Measurements from ENCODE around the gene ANKRD29.

ANKRD29 gene

GRCh38 chr18:23635283-23636070, 27.2 kb downstream of the ANKRD29 start:
- H3K36me3 ChIP-seq (ENCODE audit: control insufficient read depth in 2 of 2, insufficient read depth in 1 of 2, low read length in 2 of 2) = no peaks in the 10 kb centered on the region
- H3K27ac ChIP-seq (ENCODE audit: extremely low read depth, low read depth, low read length) = no peak overlapping the region
- no peaks in the 10 kb centered on the region for H3K9me3 ChIP-seq (ENCODE audit: control insufficient read depth, insufficient read depth, low read depth, low read length)
- ChIA-PET CTCF (interaction anchor here (0.6 to 1.3 kb wide), 4 partner anchors 10 to 32 kb away, joined by 3 to 8 read pairs (median 4); no protein-coding TSS in a partner anchor), POLR2A (interaction anchor here (0.7 kb wide), 1 partner anchor 113 kb away, joined by 6 read pairs; no protein-coding TSS in a partner anchor)
- peaks cover 19% of the 10 kb centered on the region for H3K4me1 ChIP-seq (ENCODE audit: control insufficient read depth, insufficient read depth, low read length)
- H3K4me3 ChIP-seq (ENCODE audit: low read depth, low read length) = no peak overlapping the region
- TF ChIP-seq ZNF426 (tag by site-specific recombination; IDR thresholded peaks at IDR 0.05) (no peak), ZNF114 (tag by site-specific recombination; IDR thresholded peaks at IDR 0.05) (no peak), ZNF169 (tag by site-specific recombination; IDR thresholded peaks at IDR 0.05) (no peak), ZNF354C (tag by site-specific recombination; IDR thresholded peaks at IDR 0.05; ENCODE audit: borderline replicate concordance, low read depth) (no peak), ZBTB8A (tag by site-specific recombination; IDR thresholded peaks at IDR 0.05) (no peak), TRIM28 (IDR thresholded peaks at IDR 0.05; ENCODE audit: borderline replicate concordance, low read length) (no peak), ZXDB (tag by site-specific recombination; IDR thresholded peaks at IDR 0.05) (0 out of 2 replicates have a peak, but pooled peaks have one; percentile 13), PRDM1 (tag by site-specific recombination; IDR thresholded peaks at IDR 0.05) (no peak), ZBTB20 (tag by site-specific recombination; IDR thresholded peaks at IDR 0.05) (no peak), ZFP3 (tag by site-specific recombination; IDR thresholded peaks at IDR 0.05; ENCODE audit: low read depth) (no peak), ZNF341 (tag by site-specific recombination; IDR thresholded peaks at IDR 0.05; ENCODE audit: low read depth) (no peak), ZNF707 (tag by site-specific recombination; IDR thresholded peaks at IDR 0.05) (no peak), ZNF302 (tag by site-specific recombination; IDR thresholded peaks at IDR 0.05; ENCODE audit: low read depth) (no peak), YY1 (tag by site-specific recombination; IDR thresholded peaks at IDR 0.05) (no peak), PRDM10 (tag by site-specific recombination; IDR thresholded peaks at IDR 0.05) (peak; percentile 90), ZNF645 (tag by site-specific recombination; IDR thresholded peaks at IDR 0.05) (no peak), ZNF2 (tag by site-specific recombination; IDR thresholded peaks at IDR 0.05) (no peak), ZNF366 (tag by site-specific recombination; conservative IDR thresholded peaks at IDR 0.05) (0 out of 2 replicates have a peak, but pooled peaks have one; percentile 13), HOXD13 (CRISPR knock-in tag; IDR thresholded peaks at IDR 0.05; ENCODE audit: borderline replicate concordance) (no peak), ZNF621 (tag by site-specific recombination; IDR thresholded peaks at IDR 0.05) (no peak), ZBTB10 (tag by site-specific recombination; IDR thresholded peaks at IDR 0.05) (no peak), ZNF362 (tag by site-specific recombination; IDR thresholded peaks at IDR 0.05) (peak; percentile 38; the same call in 1 of the 2 replicates), ZNF391 (tag by site-specific recombination; IDR thresholded peaks at IDR 0.05; ENCODE audit: borderline replicate concordance, low read depth) (no peak), ZNF48 (tag by site-specific recombination; IDR thresholded peaks at IDR 0.05) (no peak), YY2 (tag by site-specific recombination; IDR thresholded peaks at IDR 0.05) (no peak), OSR2 (tag by site-specific recombination; IDR thresholded peaks at IDR 0.05) (peak; percentile 10; the same call in 1 of the 2 replicates), SP7 (tag by site-specific recombination; IDR thresholded peaks at IDR 0.05) (peak; percentile 68), ZNF600 (tag by site-specific recombination; IDR thresholded peaks at IDR 0.05) (peak; percentile 49; the same call in 1 of the 2 replicates), ZNF629 (tag by site-specific recombination; IDR thresholded peaks at IDR 0.05) (0 out of 2 replicates have a peak, but pooled peaks have one; percentile 15), ZFHX2 (tag by site-specific recombination; conservative IDR thresholded peaks at IDR 0.05) (peak; percentile 98), FEZF1 (tag by site-specific recombination; IDR thresholded peaks at IDR 0.05) (no peak)

All from HEK293 (cell line).